Activated CD4-positive, CD25-positive, alpha-beta regulatory T cell (primary cell): ENCODE measurements around the gene ATN1.

Source experiments
- DNase-seq, 4 experiments: peaks; one replicate each; lab custom pipeline; 2025; lab: John Stamatoyannopoulos, UW

Gene ATN1

GRCh38 chr12:6975297-6976032 lies 47.7 kb downstream of the ATN1 start:
- DNase-seq: no peak

GRCh38 chr12:6977653-6978052 lies 49.9 kb downstream of the ATN1 start:
- DNase-seq: no peak

GRCh38 chr12:6978188-6978587 lies 50.4 kb downstream of the ATN1 start:
- no peak for DNase-seq

GRCh38 chr12:6978611-6979011 lies 50.9 kb downstream of the ATN1 start:
- DNase-seq: no peak

- no peak for DNase-seq
These were observed 51.3 kb downstream of the ATN1 start for GRCh38 chr12:6979021-6979420.

- no peak for DNase-seq
These were observed 51.7 kb downstream of the ATN1 start for GRCh38 chr12:6979453-6979852.

GRCh38 chr12:6980075-6980474 lies 52.3 kb downstream of the ATN1 start:
- DNase-seq: no peak

GRCh38 chr12:6980740-6981139 lies 53.0 kb downstream of the ATN1 start:
- no peak for DNase-seq

GRCh38 chr12:6981152-6982052 lies 53.6 kb downstream of the ATN1 start:
- no peak for DNase-seq

GRCh38 chr12:6982532-6982931 lies 54.8 kb downstream of the ATN1 start:
- DNase-seq: no peak

- no peak for DNase-seq
These were observed 60.3 kb downstream of the ATN1 start for GRCh38 chr12:6987956-6988553.
